ENCODE measurements around the gene TOX4. TPM values are rescaled to one million over a fixed set of nuclear protein-coding genes. Genes with fewer than 3 reads are reported as not detected.

Gene TOX4
- total and polyA plus RNA-seq, 2 of the 8 experiments (the other 6 are each of a cell fraction or from before 2014, with no cell fraction given): 51.5 to 58.3 TPM

DNA sequence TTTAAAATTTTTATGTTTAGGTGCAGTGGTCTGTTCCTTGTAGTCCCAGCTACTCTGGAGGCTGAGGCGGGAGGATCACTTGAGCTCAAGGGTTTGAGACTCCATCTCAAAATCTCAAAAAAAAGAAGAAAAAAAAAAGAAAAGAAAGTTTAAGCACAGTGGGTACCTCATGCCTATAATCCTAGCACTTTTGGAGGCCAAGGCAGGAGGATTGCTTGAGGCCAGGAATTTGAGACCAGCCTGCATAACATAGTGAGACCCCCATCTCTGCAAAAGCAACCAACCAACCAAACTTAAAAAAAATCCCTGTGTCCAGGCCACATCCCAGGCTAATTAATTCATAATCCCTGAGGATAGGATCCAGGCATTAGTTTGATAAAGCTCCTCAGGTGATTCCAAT lies 52.5 kb downstream of the TOX4 start:
- Histone ChIP-seq H3K9ac (replicated peaks in 1 of 4; ENCODE audit: extremely low read depth in 1 of 4, low read depth in 3 of 4, low read length in 3 of 4) (no peak overlapping the region), H4K20me1 (replicated peaks in 1 of 2; ENCODE audit: control insufficient read depth in 1 of 2, insufficient read depth in 2 of 2, low read length in 2 of 2) (peaks cover 0 to 4% of the 10 kb centered on the region in 2 experiments), H3K36me3 (ENCODE audit: control insufficient read depth in 2 of 4, insufficient read depth in 4 of 4, low read length in 3 of 4) (peaks cover 5 to 38% (median 9%) of the 10 kb centered on the region in 4 experiments), H3K23me2 (ENCODE audit: low read depth, low read length) (peaks cover 16% of the 10 kb centered on the region), H3K56ac (replicated peaks; ENCODE audit: insufficient read length, low read depth, low read length) (no peak overlapping the region), H2AFZ (ENCODE audit: low read length) (no peak overlapping the region), H2BK120ac (replicated peaks; ENCODE audit: low read depth, low read length) (no peak overlapping the region), H2AK5ac (ENCODE audit: low read depth, low read length) (peak overlapping the region; percentile 65; the same call in 1 of the 2 replicates), H3K4me3 (ENCODE audit: extremely low read depth in 1 of 4, insufficient read depth in 2 of 4, low read depth in 3 of 4, low read length in 4 of 4) (no peak overlapping the region), H3K23ac (ENCODE audit: insufficient read length) (no peak overlapping the region), H3K18ac (ENCODE audit: extremely low read depth, low read length) (peak overlapping the region; percentile 42; the same call in 1 of the 2 replicates), H3K79me1 (ENCODE audit: low read depth, low read length) (peaks cover 10% of the 10 kb centered on the region), H3K9me3 (ENCODE audit: insufficient read depth in 2 of 2, low read depth in 1 of 2, low read length in 1 of 2) (no peaks in the 10 kb centered on the region), H3K4ac (replicated peaks; ENCODE audit: insufficient read length, low read depth, low read length) (no peak overlapping the region), H3K4me2 (ENCODE audit: insufficient read depth in 1 of 2, low read depth in 2 of 2, low read length in 2 of 2) (peak overlapping the region in 1 of 2 experiments; percentile 35; a peak in 1 of 4 replicates), H2BK12ac (ENCODE audit: low read depth, low read length) (peak overlapping the region; percentile 7; the same call in 1 of the 2 replicates), H3K27me3 (replicated peaks in 1 of 4; ENCODE audit: control insufficient read depth in 3 of 4, extremely low read depth in 1 of 4, insufficient read depth in 3 of 4, low read length in 3 of 4) (no peaks in the 10 kb centered on the region), H3K14ac (ENCODE audit: insufficient read length) (no peak overlapping the region), H4K8ac (ENCODE audit: extremely low read depth, insufficient read depth, low read length) (no peak overlapping the region), H2BK20ac (ENCODE audit: low read length) (0 out of 2 replicates have a peak overlapping the region, but pooled peaks have one; percentile 9), H2BK5ac (ENCODE audit: low read depth, low read length) (peak overlapping the region; percentile 37; the same call in 1 of the 2 replicates), H3K4me1 (replicated peaks in 1 of 4; ENCODE audit: control insufficient read depth in 3 of 4, insufficient read depth in 4 of 4, low read length in 3 of 4) (peaks cover 18 to 45% (median 27%) of the 10 kb centered on the region in 4 experiments), H4K5ac (ENCODE audit: insufficient read length, low read depth, low read length) (peak overlapping the region; percentile 28), H2BK15ac (ENCODE audit: low read length) (no peak overlapping the region), H3K27ac (ENCODE audit: low read depth, low read length) (peak overlapping the region; percentile 20), H4K91ac (replicated peaks; ENCODE audit: insufficient read length, low read length) (no peak overlapping the region), H3K79me2 (ENCODE audit: control insufficient read depth in 1 of 2, insufficient read depth in 2 of 2, low read length in 2 of 2) (peaks cover 30 to 73% of the 10 kb centered on the region in 2 experiments)
- DNase-seq (ENCODE audit: low read depth in 1 of 2, low spot score in 2 of 2) (no peak), FAIRE-seq (no peak)
- no peak for TF ChIP-seq SAP30 (IDR thresholded peaks at IDR 0.05; ENCODE audit: insufficient read depth, insufficient replicate concordance, low read length)
- TF ChIP-seq CEBPB (IDR thresholded peaks at IDR 0.05; ENCODE audit: low read depth, low read length): no peak
- no peak for TF ChIP-seq NANOG (IDR thresholded peaks at IDR 0.05; ENCODE audit: insufficient read depth, low read depth, low read length, poor library complexity, severe bottlenecking)
- no peak for TF ChIP-seq ASH2L (IDR thresholded peaks at IDR 0.05; ENCODE audit: low read length)
- TF ChIP-seq RXRA (IDR thresholded peaks at IDR 0.05; ENCODE audit: insufficient read depth, low read depth, low read length): no peak
- no peak for TF ChIP-seq MAFK (IDR thresholded peaks at IDR 0.05; ENCODE audit: low read depth, low read length)
- no peak for TF ChIP-seq RBBP5 (IDR thresholded peaks at IDR 0.05; ENCODE audit: borderline replicate concordance, low read depth, low read length)
- ChIA-PET POLR2A (ENCODE audit: partially characterized antibody) (interaction anchor here (0.6 to 32.5 kb wide), 5 partner anchors 5 to 31 kb away, joined by 3 to 769 read pairs (median 13); partner anchors contain the start of genes METTL3 and SALL2), CTCF (ENCODE audit: partially characterized antibody) (interaction anchor here (0.9 to 7.6 kb wide), 6 partner anchors 10 to 31 kb away, joined by 3 to 59 read pairs (median 4); partner anchors contain the start of gene METTL3)
- 83% methylated on average over 1 of the region's 1 CpG; no CpG with 5 or more reads in 1 of the 2 experiments for WGBS, 2 experiments (ENCODE audit: extremely low coverage in 1 of 2, insufficient coverage in 1 of 2, insufficient read length in 1 of 2, insufficient replicate concordance in 2 of 2, low coverage in 1 of 2, low lambda C conversion rate in 2 of 2, missing lambda C conversion rate in 1 of 2)
